Femur (tissue), 1 donor: Measurements from ENCODE around the gene HPS1.
"Not testable (repeated sequence)": the region's sequence is repeated elsewhere in the genome, so short reads cannot be mapped to it uniquely, and the experiment has no call there.

ENCODE experiments used
- DNase-seq: peaks from one replicate; pipeline ENCODE4 v3.0.0-alpha.2; 2017

The HPS1 gene

DNA sequence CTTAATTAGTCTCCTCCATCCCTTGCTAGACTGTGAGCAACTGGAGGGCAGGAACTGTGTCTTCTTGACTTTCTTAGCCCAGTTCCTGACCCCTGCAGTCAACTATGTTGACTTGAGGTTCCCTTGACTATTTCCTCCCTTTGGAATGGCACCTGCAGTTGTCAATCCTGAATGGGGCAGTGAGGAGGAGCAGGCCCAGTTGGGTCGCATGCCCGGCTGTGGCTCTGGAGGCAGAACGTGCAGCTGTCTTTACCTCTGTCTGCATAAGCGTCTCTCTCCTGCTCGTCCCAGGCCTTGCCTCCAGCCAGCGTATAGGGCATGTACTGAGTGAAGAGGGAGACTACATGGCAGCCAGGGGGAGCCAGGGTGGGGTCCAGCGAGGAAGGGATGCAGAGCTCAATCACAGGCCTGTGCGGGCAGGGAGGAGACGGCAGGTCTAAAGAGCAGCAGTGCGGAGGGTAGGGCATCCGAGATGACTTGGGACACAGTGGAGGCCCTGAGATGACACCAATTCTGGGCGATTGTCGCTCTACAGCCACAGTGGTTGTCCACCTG, 58.6 kb downstream of the HPS1 start:
- no peak for DNase-seq

GRCh38 chr10:98384531-98385133, 62.1 kb downstream of the HPS1 start:
- DNase-seq = no peak

- DNase-seq = peak; percentile 5
These were observed 62.9 kb downstream of the HPS1 start for GRCh38 chr10:98383869-98384268.

GRCh38 chr10:98383134-98383667, 63.5 kb downstream of the HPS1 start:
- not testable (repeated sequence) for DNase-seq

DNA sequence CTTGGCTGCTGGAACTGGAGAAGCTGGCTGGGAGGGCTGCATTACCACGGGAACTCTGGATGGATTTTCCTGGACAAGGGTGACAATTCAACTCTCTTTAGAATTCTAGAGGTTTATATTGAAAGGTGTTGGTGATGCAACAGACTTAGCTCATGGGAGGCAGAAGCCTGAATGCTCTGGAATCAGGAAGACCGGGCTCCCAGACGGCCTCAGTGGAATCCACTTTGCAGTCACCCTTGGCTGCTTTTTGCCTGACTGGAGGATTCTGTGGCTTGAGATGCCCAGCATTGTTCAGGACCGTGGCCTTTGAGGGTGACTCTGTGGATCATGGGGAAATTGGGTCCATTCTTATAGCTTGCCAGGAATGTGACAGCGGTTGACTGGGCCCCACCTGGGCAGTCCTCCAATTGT, 64.0 kb downstream of the HPS1 start:
- no peak for DNase-seq

- no peak for DNase-seq
These were observed 66.0 kb downstream of the HPS1 start for GRCh38 chr10:98380493-98381339.

DNA sequence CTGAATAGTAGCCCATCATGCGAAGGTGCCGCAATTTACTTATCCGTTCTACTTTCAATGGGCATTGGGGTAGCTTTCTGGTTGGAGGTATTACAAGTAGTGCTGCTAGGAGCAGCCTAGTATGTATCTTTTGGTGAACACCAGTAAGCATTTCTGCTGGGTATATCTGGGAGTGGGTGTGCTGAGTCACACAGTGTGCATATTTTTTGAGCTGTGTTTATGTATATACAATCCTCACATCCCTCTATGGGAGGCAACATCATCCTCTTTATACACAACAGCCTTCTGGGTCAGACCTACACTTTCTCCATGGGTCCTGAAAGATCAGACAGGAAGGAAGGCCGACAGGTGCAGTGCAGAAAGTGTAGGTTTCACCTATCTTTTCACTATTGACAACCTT, 68.0 kb downstream of the HPS1 start:
- no peak for DNase-seq

- DNase-seq = no peak
These were observed 69.2 kb downstream of the HPS1 start for GRCh38 chr10:98377536-98377935.

DNA sequence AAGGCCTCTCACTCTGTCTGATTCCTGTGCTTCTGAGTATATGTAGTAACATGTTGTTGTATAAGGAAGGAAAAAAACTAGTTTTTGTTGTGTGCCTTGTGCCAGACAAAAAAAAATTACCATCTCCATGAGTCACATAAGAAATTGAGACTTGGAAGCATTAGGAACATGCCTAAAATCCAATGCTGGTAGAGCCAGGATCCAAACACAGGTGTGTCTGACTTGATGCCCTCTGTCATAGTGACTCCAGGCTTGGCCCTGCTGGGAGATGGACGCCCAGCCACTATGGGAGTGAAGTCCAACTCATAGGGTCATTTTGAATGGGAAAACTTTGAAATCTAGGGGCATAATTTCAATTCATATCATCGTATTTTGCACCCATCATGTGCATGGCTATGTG, 69.7 kb downstream of the HPS1 start:
- no peak for DNase-seq

DNA sequence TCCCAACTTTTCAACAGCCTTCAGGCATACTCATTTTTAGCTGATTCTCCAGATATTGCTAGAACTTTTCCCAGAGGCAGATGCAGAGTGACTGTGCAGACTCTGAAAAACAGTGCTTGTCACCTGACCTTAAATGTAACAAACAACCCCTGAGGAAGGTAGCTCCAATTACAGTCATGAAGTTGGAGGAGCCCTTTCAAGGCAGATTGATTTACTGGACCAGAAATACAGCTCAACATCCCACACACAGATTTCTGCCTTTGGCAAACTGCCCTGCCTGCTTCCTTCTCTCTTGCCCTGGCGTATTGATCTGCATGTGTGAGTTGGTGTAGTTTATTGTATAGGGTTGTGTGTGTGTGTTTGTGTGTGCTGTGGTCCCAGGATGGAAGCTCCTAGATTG, 70.2 kb downstream of the HPS1 start:
- no peak for DNase-seq

GRCh38 chr10:98374217-98374985, 72.3 kb downstream of the HPS1 start:
- DNase-seq = no peak

GRCh38 chr10:98373260-98374040, 73.3 kb downstream of the HPS1 start:
- no peak for DNase-seq

- no peak for DNase-seq
These were observed 75.6 kb downstream of the HPS1 start for GRCh38 chr10:98370831-98371820.

- DNase-seq = no peak
These were observed 76.9 kb downstream of the HPS1 start for GRCh38 chr10:98369801-98370200.

GRCh38 chr10:98368644-98369043, 78.1 kb downstream of the HPS1 start:
- no peak for DNase-seq

DNA sequence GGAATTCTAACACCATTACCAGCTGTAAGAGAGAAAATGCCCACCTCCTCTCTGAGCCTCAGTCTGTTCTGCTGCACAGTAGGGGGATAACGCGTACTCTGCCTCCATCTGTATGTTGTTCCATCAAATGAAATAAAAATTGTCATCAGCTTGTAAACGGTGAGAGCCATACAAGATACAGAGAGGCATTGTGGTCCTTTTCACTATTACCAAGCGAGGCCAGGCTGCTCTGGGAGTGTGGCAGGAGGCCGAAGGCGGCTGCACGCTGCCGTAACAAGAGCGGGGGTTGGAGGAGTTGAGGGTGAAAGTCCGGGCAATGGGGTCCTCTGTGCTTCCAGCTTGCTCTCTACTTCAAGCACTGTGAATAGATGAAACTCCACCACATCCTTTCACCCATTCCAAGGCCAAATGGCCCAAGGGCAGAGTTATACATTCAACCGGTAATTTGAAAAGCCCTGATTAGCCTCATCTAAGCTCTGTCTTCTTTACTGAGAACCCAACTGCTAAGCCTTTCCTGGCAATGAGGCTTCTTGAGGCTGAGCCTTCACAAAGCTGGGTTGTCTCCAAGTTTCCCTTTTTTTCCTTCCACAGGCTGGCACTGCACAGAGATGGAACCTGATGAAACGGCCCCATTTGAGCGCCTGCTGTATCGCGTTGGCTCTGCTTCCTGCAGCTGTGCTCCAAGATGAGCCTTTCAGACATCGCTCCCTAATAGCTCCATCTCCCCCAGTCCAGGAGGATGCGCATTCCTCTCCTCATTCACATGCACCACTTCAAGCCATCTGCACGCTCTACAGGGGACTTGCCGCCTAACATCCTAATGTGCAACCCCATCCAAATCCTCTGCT, 78.9 kb downstream of the HPS1 start:
- DNase-seq = peak; percentile 40
